Activated CD8-positive, alpha-beta T cell treated with anti-CD3 and anti-CD28 coated beads, Interleukin-2, amount 10 ng/mL, durations not matched to agents 7 days and 5 days (primary cell): ENCODE measurements around the gene NRXN3. TPM values are rescaled to one million over a fixed set of nuclear protein-coding genes. Genes with fewer than 3 reads are reported as not detected.

Source experiments
- ATAC-seq: fragments of 150-1000 bp; cut with Tn5 transposase; one replicate; pipeline ENCODE4 v1.10.0; 2021; ENCODE audit warnings: moderate library complexity
- CTCF ChIA-PET: fragments of 350-600 bp; sonication (Branson Sonifier 250); formaldehyde crosslinking; loops from one replicate; lab custom pipeline; 2021; ENCODE audit warnings: antibody characterized with exemption; lab: Charles Lee
- POLR2A ChIA-PET: fragments of 350-600 bp; sonication (Branson Sonifier 250); formaldehyde crosslinking; loops from one replicate; lab custom pipeline; 2021; ENCODE audit warnings: antibody characterized with exemption; lab: Charles Lee
- DNase-seq: peaks from one replicate; pipeline ENCODE4 v3.0.0-alpha.2; 2020
- H3K27ac Mint-ChIP-seq: one replicate; pipeline ENCODE4 v1.8.0; 2021; ENCODE audit warnings: mild to moderate bottlenecking, mixed read lengths
- H3K27me3 Mint-ChIP-seq: one replicate; pipeline ENCODE4 v1.8.0; 2021; ENCODE audit warnings: low read depth, mixed read lengths
- H3K36me3 Mint-ChIP-seq: one replicate; pipeline ENCODE4 v1.8.0; 2021; ENCODE audit warnings: low read depth, mixed read lengths
- H3K4me1 Mint-ChIP-seq: one replicate; pipeline ENCODE4 v1.8.0; 2021; ENCODE audit warnings: low read depth, mixed read lengths
- H3K4me3 Mint-ChIP-seq: one replicate; pipeline ENCODE4 v1.8.0; 2021; ENCODE audit warnings: mild to moderate bottlenecking, mixed read lengths
- H3K9me3 Mint-ChIP-seq: one replicate; pipeline ENCODE4 v1.8.0; 2022; ENCODE audit warnings: mixed read lengths; ENCODE audit not compliant: insufficient read depth
- total RNA-seq, 2 experiments: library from RNA; stranded (reverse); gene quantifications; one replicate each; pipeline ENCODE4 v1.2.3, GENCODE V29; 2021

NRXN3 gene
- total RNA-seq, 2 experiments from 2014 or later: not detected

GRCh38 chr14:79906994-79907393, 1736.8 kb downstream of the NRXN3 start:
- POLR2A ChIA-PET: no interaction called here
- CTCF ChIA-PET: no interaction called here

DNA sequence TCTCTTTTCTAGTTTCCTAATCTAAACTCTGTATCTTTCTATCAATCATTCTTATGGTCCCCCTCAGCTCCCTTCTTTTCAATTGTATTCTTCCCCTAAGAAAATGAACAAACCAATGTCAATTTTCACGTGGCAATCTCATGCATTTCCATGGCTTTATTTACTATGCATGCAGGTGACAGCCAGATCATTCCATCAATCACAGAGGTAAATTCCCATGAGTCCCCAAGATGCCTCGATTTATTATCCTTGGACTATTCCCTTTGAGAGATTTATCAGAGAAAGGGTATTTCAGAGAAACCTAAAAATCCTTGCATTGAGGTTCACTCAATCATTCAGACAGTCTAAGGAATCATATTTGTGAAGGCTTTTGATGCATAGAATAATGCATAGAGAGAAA, 1739.9 kb downstream of the NRXN3 start:
- Mint-ChIP-seq H3K4me3 (no peak overlapping the region), H3K36me3 (no peaks in the 10 kb centered on the region), H3K9me3 (no peaks in the 10 kb centered on the region), H3K4me1 (no peaks in the 10 kb centered on the region), H3K27ac (no peak overlapping the region), H3K27me3 (no peaks in the 10 kb centered on the region)
- ATAC-seq (no peak), DNase-seq (no peak)
- ChIA-PET POLR2A (no interaction called here), CTCF (no interaction called here)

More at GRCh38 chr14:79906994-79907393, 1736.8 kb downstream of the NRXN3 start:
- DNase-seq (no peak), ATAC-seq (no peak)
- no peak overlapping the region for H3K4me3 Mint-ChIP-seq
- H3K36me3 Mint-ChIP-seq: no peaks in the 10 kb centered on the region
- H3K27me3 Mint-ChIP-seq: no peaks in the 10 kb centered on the region
- no peaks in the 10 kb centered on the region for H3K9me3 Mint-ChIP-seq
- no peaks in the 10 kb centered on the region for H3K4me1 Mint-ChIP-seq
- H3K27ac Mint-ChIP-seq: no peak overlapping the region

DNA sequence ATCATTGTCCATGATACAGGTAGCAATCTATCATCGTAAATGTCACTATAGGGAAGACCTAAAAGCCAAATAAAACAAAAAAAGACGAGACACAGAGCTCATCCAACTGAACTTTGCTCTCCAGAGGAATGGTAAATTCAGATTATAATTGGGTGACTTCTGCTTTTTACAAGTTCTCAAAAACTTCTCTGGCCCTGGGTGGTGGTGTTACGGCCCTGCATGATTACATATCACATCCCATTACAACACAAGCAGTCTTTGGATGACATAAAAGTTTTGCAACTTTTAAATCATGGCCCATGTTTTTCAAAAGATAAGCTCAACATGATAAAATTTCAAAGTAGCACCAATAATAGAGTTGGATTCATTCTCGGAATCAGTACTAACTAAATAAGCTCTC, 1741.6 kb downstream of the NRXN3 start:
- no peaks in the 10 kb centered on the region for H3K4me1 Mint-ChIP-seq
- CTCF ChIA-PET: no interaction called here
- ATAC-seq (no peak), DNase-seq (no peak)
- no peak overlapping the region for H3K27ac Mint-ChIP-seq
- no peaks in the 10 kb centered on the region for H3K27me3 Mint-ChIP-seq
- POLR2A ChIA-PET: no interaction called here
- no peaks in the 10 kb centered on the region for H3K9me3 Mint-ChIP-seq
- H3K36me3 Mint-ChIP-seq: no peaks in the 10 kb centered on the region
- H3K4me3 Mint-ChIP-seq: no peak overlapping the region

GRCh38 chr14:79914595-79914994, 1744.4 kb downstream of the NRXN3 start:
- Mint-ChIP-seq H3K4me3 (no peak overlapping the region), H3K27me3 (no peaks in the 10 kb centered on the region), H3K4me1 (no peaks in the 10 kb centered on the region), H3K9me3 (no peaks in the 10 kb centered on the region), H3K36me3 (no peaks in the 10 kb centered on the region), H3K27ac (no peak overlapping the region)
- ChIA-PET CTCF (no interaction called here), POLR2A (no interaction called here)
- DNase-seq: no peak
- no peak for ATAC-seq

DNA sequence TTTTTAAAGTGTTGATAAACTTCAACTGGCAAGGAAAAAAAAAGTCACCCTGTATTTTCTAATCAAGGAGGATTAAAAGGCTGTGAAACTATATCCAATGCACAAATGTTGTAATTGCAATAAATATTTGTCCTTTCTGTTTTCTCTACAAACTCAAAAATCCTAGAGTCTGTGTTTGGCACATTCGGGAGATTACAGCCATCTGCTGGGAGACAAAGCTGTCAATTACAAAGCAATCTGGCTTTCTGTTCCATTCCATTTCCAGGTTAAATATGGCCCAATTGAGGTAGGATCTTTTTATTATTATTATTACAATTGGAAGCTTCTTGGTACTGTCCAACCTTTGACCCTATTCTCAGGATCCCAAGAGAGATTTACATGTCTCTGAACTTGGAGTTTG, 1745.2 kb downstream of the NRXN3 start:
- CTCF ChIA-PET: no interaction called here
- Mint-ChIP-seq H3K4me1 (no peaks in the 10 kb centered on the region), H3K9me3 (no peaks in the 10 kb centered on the region), H3K4me3 (no peak overlapping the region), H3K36me3 (no peaks in the 10 kb centered on the region), H3K27ac (no peak overlapping the region), H3K27me3 (no peaks in the 10 kb centered on the region)
- no peak for DNase-seq
- no peak for ATAC-seq
- POLR2A ChIA-PET: no interaction called here

DNA sequence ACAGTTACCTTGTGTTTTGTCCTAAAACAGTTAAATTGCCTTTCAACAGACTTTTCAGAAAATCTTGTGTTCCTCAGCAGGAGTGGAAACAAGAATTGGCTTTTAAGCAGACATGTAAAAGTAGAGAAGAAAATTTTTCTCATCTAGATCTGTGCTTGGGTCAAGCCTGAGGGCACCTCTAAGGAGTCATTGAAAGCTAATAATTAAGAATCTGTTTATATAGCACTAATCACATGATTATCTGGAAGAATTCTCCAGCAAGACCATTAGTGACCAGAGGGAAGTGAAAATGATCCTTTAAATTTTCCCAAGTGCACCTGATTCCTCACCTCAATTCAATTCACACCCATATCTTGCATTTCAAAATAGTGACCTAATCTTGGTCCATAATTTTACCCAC, 1746.1 kb downstream of the NRXN3 start:
- Mint-ChIP-seq H3K27ac (no peak overlapping the region), H3K9me3 (no peaks in the 10 kb centered on the region), H3K4me1 (no peaks in the 10 kb centered on the region), H3K4me3 (no peak overlapping the region), H3K27me3 (no peaks in the 10 kb centered on the region), H3K36me3 (no peaks in the 10 kb centered on the region)
- no peak for DNase-seq
- ATAC-seq: no peak
- ChIA-PET POLR2A (no interaction called here), CTCF (no interaction called here)

GRCh38 chr14:79916892-79917291, 1746.7 kb downstream of the NRXN3 start:
- no peak for DNase-seq
- POLR2A ChIA-PET: no interaction called here
- H3K9me3 Mint-ChIP-seq: no peaks in the 10 kb centered on the region

More at GRCh38 chr14:79916892-79917291, 1746.7 kb downstream of the NRXN3 start:
- no peak overlapping the region for H3K4me3 Mint-ChIP-seq
- H3K27me3 Mint-ChIP-seq: no peaks in the 10 kb centered on the region
- no peaks in the 10 kb centered on the region for H3K4me1 Mint-ChIP-seq
- ATAC-seq: no peak
- no peak overlapping the region for H3K27ac Mint-ChIP-seq
- CTCF ChIA-PET: no interaction called here
- H3K36me3 Mint-ChIP-seq: no peaks in the 10 kb centered on the region
